Right ventricle myocardium inferior (tissue), 1 donor: ENCODE data around the gene TLK1. TPM values are rescaled to one million over a fixed set of nuclear protein-coding genes. Genes with fewer than 3 reads are reported as not detected.

Experiments
- ATAC-seq: fragments of 200-7000 bp; cut with Tn5 transposase; one replicate; pipeline ENCODE4 v1.9.1; 2020; ENCODE audit warnings: mild to moderate bottlenecking, moderate library complexity
- DNase-seq: peaks from one replicate; pipeline ENCODE4 v3.0.0; 2021; ENCODE audit errors: missing footprints
- intact Hi-C: fragments of 100-400 bp; cut with DNase I; formaldehyde crosslinking; loops from one replicate; pipeline ENCODE4 v1.11.0; 2022
- long read RNA-seq: library from polyadenylated mRNA; unstranded; transcript quantifications from one replicate; pipeline ENCODE4 v2.0.0, GENCODE V29; 2021
- total RNA-seq: library from RNA; stranded (reverse); fragmentation: NEBNext Ultra II Directional; extraction: Animal tissue kit (Norgen Biotek cat#: 25700); gene quantifications from one replicate; pipeline ENCODE4 v1.2.1, GENCODE V29; 2021
- donor health status: DM: no; HTN: yes; CAD: no; lungs with severe emphysema.

The TLK1 gene
- 26.7 TPM for total RNA-seq
- long read RNA-seq, full-length matches to known transcripts, result 4 of 8 reads
- long read RNA-seq, partial matches to known transcripts, result 1 of 8 reads
- long read RNA-seq, other reads (novel, unspliced or antisense), result 3 of 8 reads

- ATAC-seq (peak; percentile 78), DNase-seq (peak; percentile 86)
- intact Hi-C loops, result loop anchor here (1.0 to 5.0 kb wide), 2 partner anchors 187 to 257 kb away; no protein-coding TSS in a partner anchor
Observed at GRCh38 chr2:171160119-171160955, at the start of gene TLK1. TLK1 (minus strand) TSS chr2:171160893; CDS start chr2:171160428, 465 bp downstream.

GRCh38 chr2:171210216-171210863, 49.6 kb upstream of the TLK1 start:
- no peak for DNase-seq
- intact Hi-C loops, result no loop called here
- ATAC-seq, result no peak

- DNase-seq, result no peak
- no peak for ATAC-seq
- intact Hi-C loops, result no loop called here
Observed at GRCh38 chr2:171208657-171209056, 48.0 kb upstream of the TLK1 start.

GRCh38 chr2:171206422-171207115, 45.9 kb upstream of the TLK1 start:
- ATAC-seq (no peak), DNase-seq (no peak)
- intact Hi-C loops, result no loop called here

- DNase-seq (no peak), ATAC-seq (no peak)
- intact Hi-C loops, result no loop called here
Observed at GRCh38 chr2:171205551-171205950, 44.9 kb upstream of the TLK1 start.

GRCh38 chr2:171201767-171202166, 41.1 kb upstream of the TLK1 start:
- no peak for ATAC-seq
- intact Hi-C loops, result no loop called here
- no peak for DNase-seq

- ATAC-seq, result no peak
- DNase-seq, result no peak
- intact Hi-C loops, result no loop called here
Observed at GRCh38 chr2:171201271-171201670, 40.6 kb upstream of the TLK1 start.

- intact Hi-C loops, result no loop called here
- DNase-seq, result no peak
- no peak for ATAC-seq
Observed at GRCh38 chr2:171200469-171200868, 39.8 kb upstream of the TLK1 start.

GRCh38 chr2:171191021-171191420, 30.3 kb upstream of the TLK1 start:
- ATAC-seq, result no peak
- intact Hi-C loops, result no loop called here
- no peak for DNase-seq

- no peak for DNase-seq
- no peak for ATAC-seq
- intact Hi-C loops, result no loop called here
Observed at GRCh38 chr2:171187819-171188218, 27.1 kb upstream of the TLK1 start.

- ATAC-seq (no peak), DNase-seq (no peak)
- intact Hi-C loops, result no loop called here
Observed at GRCh38 chr2:171187177-171187576, 26.5 kb upstream of the TLK1 start.

GRCh38 chr2:171185941-171186340, 25.2 kb upstream of the TLK1 start:
- ATAC-seq (no peak), DNase-seq (no peak)
- intact Hi-C loops, result no loop called here

GRCh38 chr2:171185165-171185818, 24.6 kb upstream of the TLK1 start:
- intact Hi-C loops, result no loop called here
- ATAC-seq, result no peak

GRCh38 chr2:171181064-171182049, 20.7 kb upstream of the TLK1 start:
- ATAC-seq, result no peak
- DNase-seq, result no peak
- intact Hi-C loops, result no loop called here

More at GRCh38 chr2:171185165-171185818, 24.6 kb upstream of the TLK1 start:
- DNase-seq, result no peak

- DNase-seq (no peak), ATAC-seq (no peak)
- intact Hi-C loops, result no loop called here
Observed at GRCh38 chr2:171180229-171180930, 19.7 kb upstream of the TLK1 start.

- ATAC-seq (no peak), DNase-seq (no peak)
- intact Hi-C loops, result no loop called here
Observed at GRCh38 chr2:171178993-171179392, 18.3 kb upstream of the TLK1 start.

GRCh38 chr2:171176516-171176915, 15.8 kb upstream of the TLK1 start:
- intact Hi-C loops, result no loop called here
- DNase-seq, result no peak
- no peak for ATAC-seq
